Measurements from ENCODE around the gene RAB31.

- no peak for TF ChIP-seq MEF2A (IDR thresholded peaks at IDR 0.05; ENCODE audit: borderline replicate concordance, low read depth)
- TF ChIP-seq SMC3 (IDR thresholded peaks at IDR 0.05; ENCODE audit: low read depth, low read length): no peak
- no peak for TF ChIP-seq SIN3A (IDR thresholded peaks at IDR 0.05; ENCODE audit: borderline replicate concordance, low read depth, low read length)
- no peak for TF ChIP-seq CTCF (IDR thresholded peaks at IDR 0.05)
- TF ChIP-seq JUND (IDR thresholded peaks at IDR 0.05): no peak
- TF ChIP-seq ZBTB33 (IDR thresholded peaks at IDR 0.05; ENCODE audit: borderline replicate concordance, low read depth): no peak
- no peak for TF ChIP-seq POLR2AphosphoS5 (IDR thresholded peaks at IDR 0.05; ENCODE audit: low read depth, low read length)
- TF ChIP-seq USF2 (IDR thresholded peaks at IDR 0.05; ENCODE audit: borderline replicate concordance, low read depth, low read length): no peak
- no peak for TF ChIP-seq NFIC (IDR thresholded peaks at IDR 0.05; ENCODE audit: borderline replicate concordance)
Measured at GRCh38 chr18:9845256-9845655, 137.2 kb downstream of the RAB31 start.

Data from SK-N-SH (cell line).